ENCODE results near the gene C6orf136. TPM values are rescaled to one million over a fixed set of nuclear protein-coding genes. Genes with fewer than 3 reads are reported as not detected.

C6orf136 gene
- total and polyA plus RNA-seq, 9 of the 15 experiments (the other 6 are each of a cell fraction or from before 2014, with no cell fraction given), result 14.1 to 63.1 (median 18.4) TPM

DNA sequence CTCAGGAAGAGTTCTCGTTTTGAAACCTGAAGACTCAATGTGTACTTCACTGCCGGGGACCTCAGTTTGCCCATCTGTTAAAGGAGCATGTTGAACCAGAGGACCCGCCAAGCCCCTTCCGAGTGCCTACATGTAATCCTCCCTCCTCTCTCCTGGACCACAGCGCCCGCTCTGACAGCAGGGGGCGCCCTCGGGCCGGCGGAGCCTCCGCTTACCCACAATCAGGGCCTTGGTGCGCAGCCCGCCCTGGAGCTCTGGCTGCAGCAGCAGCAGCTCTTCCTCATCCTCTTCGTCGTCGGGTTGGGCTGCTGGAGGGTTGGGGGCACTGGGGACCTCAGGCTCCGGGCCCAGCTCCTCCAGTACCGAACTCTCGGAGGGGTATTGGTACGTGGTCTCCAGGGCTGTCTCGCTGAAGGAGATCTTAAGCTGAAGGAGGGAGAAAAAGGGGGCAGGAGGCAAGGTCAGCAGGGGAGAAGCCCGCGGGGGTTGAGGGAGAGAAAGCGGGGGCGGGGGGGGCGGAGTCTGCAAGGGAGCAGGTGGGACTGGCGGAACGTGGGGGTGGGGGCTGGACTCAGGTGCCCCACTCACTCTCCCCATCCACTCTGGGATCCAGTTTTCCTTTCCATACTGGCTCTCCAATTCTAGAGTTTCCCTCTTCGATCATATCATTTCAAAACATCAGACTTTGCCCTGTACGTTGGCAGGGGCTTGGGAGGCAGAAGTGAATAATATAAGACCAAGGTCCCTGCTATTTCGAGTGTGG lies 32.2 kb downstream of the C6orf136 start (continued):
- TF ChIP-seq, protein P1, sequence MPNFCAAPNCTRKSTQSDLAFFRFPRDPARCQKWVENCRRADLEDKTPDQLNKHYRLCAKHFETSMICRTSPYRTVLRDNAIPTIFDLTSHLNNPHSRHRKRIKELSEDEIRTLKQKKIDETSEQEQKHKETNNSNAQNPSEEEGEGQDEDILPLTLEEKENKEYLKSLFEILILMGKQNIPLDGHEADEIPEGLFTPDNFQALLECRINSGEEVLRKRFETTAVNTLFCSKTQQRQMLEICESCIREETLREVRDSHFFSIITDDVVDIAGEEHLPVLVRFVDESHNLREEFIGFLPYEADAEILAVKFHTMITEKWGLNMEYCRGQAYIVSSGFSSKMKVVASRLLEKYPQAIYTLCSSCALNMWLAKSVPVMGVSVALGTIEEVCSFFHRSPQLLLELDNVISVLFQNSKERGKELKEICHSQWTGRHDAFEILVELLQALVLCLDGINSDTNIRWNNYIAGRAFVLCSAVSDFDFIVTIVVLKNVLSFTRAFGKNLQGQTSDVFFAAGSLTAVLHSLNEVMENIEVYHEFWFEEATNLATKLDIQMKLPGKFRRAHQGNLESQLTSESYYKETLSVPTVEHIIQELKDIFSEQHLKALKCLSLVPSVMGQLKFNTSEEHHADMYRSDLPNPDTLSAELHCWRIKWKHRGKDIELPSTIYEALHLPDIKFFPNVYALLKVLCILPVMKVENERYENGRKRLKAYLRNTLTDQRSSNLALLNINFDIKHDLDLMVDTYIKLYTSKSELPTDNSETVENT (CRISPR knock-in tag; IDR thresholded peaks at IDR 0.05), result peak; percentile 15; the same call in 1 of the 2 replicates
- TF ChIP-seq ZNF584 (CRISPR knock-in tag; IDR thresholded peaks at IDR 0.05; ENCODE audit: low read depth) (no peak), CHD4 (IDR thresholded peaks at IDR 0.05; ENCODE audit: insufficient read depth, insufficient replicate concordance, low read depth, low read length, poor library complexity, severe bottlenecking) (no peak), ZNF77 (CRISPR knock-in tag; IDR thresholded peaks at IDR 0.05) (no peak), ZNF586 (CRISPR knock-in tag; conservative IDR thresholded peaks at IDR 0.05) (no peak), PHF8 (IDR thresholded peaks at IDR 0.05; ENCODE audit: borderline replicate concordance, low read length) (no peak)

Measured in K562 (cell line).